ENCODE measurements around the gene HTR1E.

DNA sequence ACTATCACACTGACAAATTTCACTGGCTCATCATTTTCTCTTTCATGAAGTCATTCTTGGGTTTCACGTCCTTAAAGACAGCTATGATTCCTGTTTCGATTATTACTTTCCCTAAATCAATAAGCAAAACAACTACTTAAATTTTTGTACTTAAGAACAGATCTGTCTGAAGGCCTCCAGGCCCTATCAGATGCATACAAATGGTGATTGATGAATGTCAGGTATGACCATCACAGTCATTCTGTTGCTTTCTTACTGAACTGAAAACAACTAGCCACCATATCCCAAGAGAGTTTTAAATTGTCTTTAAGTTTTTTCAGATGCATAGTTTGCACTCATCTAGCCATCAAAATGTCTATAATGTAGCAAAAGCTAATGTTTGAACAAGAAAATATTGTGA lies 20.9 kb upstream of the HTR1E start:
- no peak for TF ChIP-seq SMC3 (conservative IDR thresholded peaks at IDR 0.05; ENCODE audit: insufficient read depth, low read depth, low read length)
- TF ChIP-seq, protein P1, sequence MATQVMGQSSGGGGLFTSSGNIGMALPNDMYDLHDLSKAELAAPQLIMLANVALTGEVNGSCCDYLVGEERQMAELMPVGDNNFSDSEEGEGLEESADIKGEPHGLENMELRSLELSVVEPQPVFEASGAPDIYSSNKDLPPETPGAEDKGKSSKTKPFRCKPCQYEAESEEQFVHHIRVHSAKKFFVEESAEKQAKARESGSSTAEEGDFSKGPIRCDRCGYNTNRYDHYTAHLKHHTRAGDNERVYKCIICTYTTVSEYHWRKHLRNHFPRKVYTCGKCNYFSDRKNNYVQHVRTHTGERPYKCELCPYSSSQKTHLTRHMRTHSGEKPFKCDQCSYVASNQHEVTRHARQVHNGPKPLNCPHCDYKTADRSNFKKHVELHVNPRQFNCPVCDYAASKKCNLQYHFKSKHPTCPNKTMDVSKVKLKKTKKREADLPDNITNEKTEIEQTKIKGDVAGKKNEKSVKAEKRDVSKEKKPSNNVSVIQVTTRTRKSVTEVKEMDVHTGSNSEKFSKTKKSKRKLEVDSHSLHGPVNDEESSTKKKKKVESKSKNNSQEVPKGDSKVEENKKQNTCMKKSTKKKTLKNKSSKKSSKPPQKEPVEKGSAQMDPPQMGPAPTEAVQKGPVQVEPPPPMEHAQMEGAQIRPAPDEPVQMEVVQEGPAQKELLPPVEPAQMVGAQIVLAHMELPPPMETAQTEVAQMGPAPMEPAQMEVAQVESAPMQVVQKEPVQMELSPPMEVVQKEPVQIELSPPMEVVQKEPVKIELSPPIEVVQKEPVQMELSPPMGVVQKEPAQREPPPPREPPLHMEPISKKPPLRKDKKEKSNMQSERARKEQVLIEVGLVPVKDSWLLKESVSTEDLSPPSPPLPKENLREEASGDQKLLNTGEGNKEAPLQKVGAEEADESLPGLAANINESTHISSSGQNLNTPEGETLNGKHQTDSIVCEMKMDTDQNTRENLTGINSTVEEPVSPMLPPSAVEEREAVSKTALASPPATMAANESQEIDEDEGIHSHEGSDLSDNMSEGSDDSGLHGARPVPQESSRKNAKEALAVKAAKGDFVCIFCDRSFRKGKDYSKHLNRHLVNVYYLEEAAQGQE (IDR thresholded peaks at IDR 0.05; ENCODE audit: borderline replicate concordance) = no peak
- TF ChIP-seq, protein P1 (CRISPR knock-in tag; IDR thresholded peaks at IDR 0.05; ENCODE audit: low read depth) = no peak
